Neuronal stem cell (in vitro differentiated cells): Measurements from ENCODE around the gene KRTAP25-1.

ENCODE experiments used
- DNase-seq: peaks from one replicate; pipeline ENCODE4 v3.0.0-alpha.2; 2013; ENCODE audit warnings: low spot score
- H2AFZ ChIP-seq: one replicate; pipeline ENCODE4 v1.6.1; 2013; ENCODE audit warnings: mild to moderate bottlenecking, low read length, inconsistent platforms
- H2AK5ac ChIP-seq: 2 replicates; pipeline ENCODE4 v1.6.1; 2013; ENCODE audit warnings: low read depth, mild to moderate bottlenecking, inconsistent platforms, low read length, moderate library complexity, mixed read lengths
- H2BK120ac ChIP-seq: 2 replicates; pipeline ENCODE4 v1.6.1; 2013; ENCODE audit warnings: low read depth, mild to moderate bottlenecking, inconsistent platforms, low read length, moderate library complexity, mixed read lengths
- H2BK12ac ChIP-seq: one replicate; pipeline ENCODE4 v1.6.1; 2013; ENCODE audit warnings: low read length, inconsistent platforms
- H2BK15ac ChIP-seq: 2 replicates; pipeline ENCODE4 v1.6.1; 2013; ENCODE audit warnings: mild to moderate bottlenecking, low read length, inconsistent platforms, mixed read lengths
- H2BK5ac ChIP-seq: one replicate; pipeline ENCODE4 v1.6.1; 2013; ENCODE audit warnings: inconsistent platforms, mild to moderate bottlenecking, low read length, moderate library complexity
- H3K14ac ChIP-seq: one replicate; pipeline ENCODE4 v1.6.1; 2013; ENCODE audit warnings: low read length, inconsistent platforms
- H3K18ac ChIP-seq: 2 replicates; pipeline ENCODE4 v1.6.1; 2013; ENCODE audit warnings: low read length, inconsistent platforms
- H3K23ac ChIP-seq: 2 replicates; pipeline ENCODE4 v1.6.1; 2013; ENCODE audit warnings: low read depth, mild to moderate bottlenecking, mixed read lengths, low read length, inconsistent platforms; ENCODE audit not compliant: poor library complexity
- H3K27ac ChIP-seq: replicated peaks from 3 replicates; pipeline ENCODE4 v1.5.1; 2013; ENCODE audit warnings: low read length, inconsistent platforms
- H3K27me3 ChIP-seq, 3 experiments: 2 replicates each; pipeline ENCODE4 v1.6.1; 2013; ENCODE audit warnings: low read length in 3 of 3, mild to moderate bottlenecking in 2 of 3, inconsistent platforms in 1 of 3, low read depth in 1 of 3, mixed read lengths in 1 of 3, moderate library complexity in 1 of 3; ENCODE audit not compliant: control insufficient read depth in 3 of 3, insufficient read depth in 3 of 3
- H3K36me3 ChIP-seq, 2 donors: replicated peaks in 1 of 2; 2 replicates each; pipeline ENCODE4 v1.6.1; 2013; ENCODE audit warnings: low read length in 2 of 2; ENCODE audit not compliant: control insufficient read depth in 2 of 2, insufficient read depth in 2 of 2
- H3K4ac ChIP-seq: 2 replicates; pipeline ENCODE4 v1.6.1; 2013; ENCODE audit warnings: inconsistent platforms, mild to moderate bottlenecking, low read length, moderate library complexity
- H3K4me1 ChIP-seq, 2 donors: 1 replicate in 1 of 2; 2 replicates in 1 of 2; pipeline ENCODE4 v1.6.1; 2013; ENCODE audit warnings: low read length in 2 of 2, low read depth in 1 of 2; ENCODE audit not compliant: control insufficient read depth in 2 of 2, insufficient read depth in 1 of 2
- H3K4me2 ChIP-seq: one replicate; pipeline ENCODE4 v1.6.1; 2013; ENCODE audit warnings: mild to moderate bottlenecking, low read length, inconsistent platforms; ENCODE audit not compliant: insufficient read depth, poor library complexity, severe bottlenecking
- H3K4me3 ChIP-seq, 2 donors: 2 replicates each; pipeline ENCODE4 v1.5.1; 2013; ENCODE audit warnings: low read length in 2 of 2, mild to moderate bottlenecking in 2 of 2, inconsistent platforms in 1 of 2, moderate library complexity in 1 of 2
- H3K79me1 ChIP-seq: one replicate; pipeline ENCODE4 v1.6.1; 2013; ENCODE audit warnings: low read depth, mild to moderate bottlenecking, inconsistent platforms, low read length, moderate library complexity
- H3K9ac ChIP-seq: one replicate; pipeline ENCODE4 v1.6.1; 2013; ENCODE audit warnings: mild to moderate bottlenecking, low read depth, low read length, inconsistent platforms; ENCODE audit not compliant: poor library complexity
- H3K9me3 ChIP-seq, 2 donors: replicated peaks in 1 of 2; 2 replicates each; pipeline versions ENCODE3 to v1.6.1; 2013; ENCODE audit warnings: low read length in 2 of 2, mild to moderate bottlenecking in 2 of 2, inconsistent platforms in 1 of 2, low read depth in 1 of 2, mixed read lengths in 1 of 2, moderate library complexity in 1 of 2; ENCODE audit not compliant: control insufficient read depth in 2 of 2, insufficient read depth in 1 of 2
- H4K8ac ChIP-seq: one replicate; pipeline ENCODE4 v1.6.1; 2013; ENCODE audit warnings: low read depth, mild to moderate bottlenecking, inconsistent platforms, low read length, moderate library complexity
- H4K91ac ChIP-seq: one replicate; pipeline ENCODE4 v1.6.1; 2013; ENCODE audit warnings: low read length, low read depth, mild to moderate bottlenecking, inconsistent platforms; ENCODE audit not compliant: poor library complexity
- WGBS, 2 donors: extraction: QIAGEN DNeasy Blood & Tissue Kit; methylation state at CpG; one replicate each; pipeline ENCODE4 v1.1.7; 2013; ENCODE audit warnings: missing lambda C conversion rate in 2 of 2, mixed read lengths in 1 of 2; ENCODE audit not compliant: insufficient read length in 2 of 2, insufficient replicate concordance in 1 of 2; ENCODE audit errors: extremely low coverage in 2 of 2; 5-methylcytosine and 5-hydroxymethylcytosine counted together

KRTAP25-1 gene

GRCh38 chr21:30336596-30336995, 47.3 kb upstream of the KRTAP25-1 start:
- H3K27me3 ChIP-seq: no peaks in the 10 kb centered on the region
- H3K4me1 ChIP-seq: no peaks in the 10 kb centered on the region
- no peak overlapping the region for H2BK120ac ChIP-seq
- H3K23ac ChIP-seq: no peak overlapping the region
- H3K4me3 ChIP-seq: no peak overlapping the region
- H4K91ac ChIP-seq: no peak overlapping the region
- no peak overlapping the region for H3K27ac ChIP-seq
- H3K4me2 ChIP-seq: no peak overlapping the region
- no peak overlapping the region for H4K8ac ChIP-seq
- no peak overlapping the region for H2AFZ ChIP-seq
- no peak overlapping the region for H3K14ac ChIP-seq
- WGBS, 2 donors: no CpG with 5 or more reads among the region's 2 CpGs
- H3K9ac ChIP-seq: no peak overlapping the region
- DNase-seq: no peak
- no peaks in the 10 kb centered on the region for H3K9me3 ChIP-seq
- no peak overlapping the region for H2BK12ac ChIP-seq
- no peaks in the 10 kb centered on the region for H3K79me1 ChIP-seq
- no peaks in the 10 kb centered on the region for H3K36me3 ChIP-seq
- H2BK5ac ChIP-seq: no peak overlapping the region
- no peak overlapping the region for H2AK5ac ChIP-seq
- no peak overlapping the region for H2BK15ac ChIP-seq
- H3K18ac ChIP-seq: no peak overlapping the region
- no peak overlapping the region for H3K4ac ChIP-seq

- Histone ChIP-seq H2AFZ (no peak overlapping the region), H3K4me3 (no peak overlapping the region), H3K4ac (no peak overlapping the region), H3K9me3 (no peaks in the 10 kb centered on the region), H2AK5ac (no peak overlapping the region), H2BK120ac (no peak overlapping the region), H3K4me2 (no peak overlapping the region), H3K27me3 (no peaks in the 10 kb centered on the region), H3K36me3 (no peaks in the 10 kb centered on the region), H4K91ac (no peak overlapping the region), H2BK5ac (no peak overlapping the region), H3K18ac (no peak overlapping the region), H3K14ac (no peak overlapping the region), H3K27ac (no peak overlapping the region), H3K9ac (no peak overlapping the region), H2BK15ac (no peak overlapping the region), H3K4me1 (no peaks in the 10 kb centered on the region), H4K8ac (no peak overlapping the region), H2BK12ac (no peak overlapping the region), H3K23ac (no peak overlapping the region), H3K79me1 (no peaks in the 10 kb centered on the region)
- no CpG with 5 or more reads among the region's 3 CpGs for WGBS, 2 donors
- DNase-seq: no peak
These were observed 44.4 kb upstream of the KRTAP25-1 start for GRCh38 chr21:30333736-30334135.

- no peak overlapping the region for H4K91ac ChIP-seq
These were observed 43.4 kb upstream of the KRTAP25-1 start for GRCh38 chr21:30332681-30333080.

DNA sequence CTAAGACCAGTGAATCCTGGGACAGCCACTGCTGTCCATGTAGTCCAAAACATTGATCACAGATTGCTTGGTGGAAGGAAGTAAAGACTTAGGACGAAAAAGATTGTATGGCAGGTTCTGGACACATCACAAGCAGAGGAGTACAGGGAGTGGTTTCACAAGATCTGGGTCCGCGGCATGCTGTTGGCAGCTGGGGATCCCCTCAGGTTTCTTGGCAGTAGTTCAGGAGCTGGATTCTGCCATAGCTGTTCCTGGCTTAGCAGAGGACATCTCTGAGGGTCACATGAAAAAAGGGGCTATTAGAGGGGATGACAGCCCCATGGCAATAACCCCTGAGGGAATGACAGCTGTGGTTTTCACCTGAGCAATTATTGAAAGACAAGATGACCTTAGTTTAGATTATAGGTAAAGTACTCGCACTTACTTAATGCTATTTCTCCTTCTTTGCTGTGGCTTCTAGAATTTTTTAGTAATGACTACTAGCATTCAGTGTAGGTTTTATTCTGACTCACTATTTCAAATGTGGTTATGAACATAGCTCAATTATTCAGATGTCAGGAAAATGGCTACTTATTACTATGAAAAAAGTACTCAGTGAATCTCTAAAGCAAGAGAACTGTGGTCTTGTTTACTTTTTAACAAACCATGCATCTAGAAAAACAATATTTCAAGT, 40.0 kb upstream of the KRTAP25-1 start:
- H3K14ac ChIP-seq: no peak overlapping the region
- no peak overlapping the region for H2BK12ac ChIP-seq
- H2AK5ac ChIP-seq: no peak overlapping the region
- no peaks in the 10 kb centered on the region for H3K36me3 ChIP-seq
- no peaks in the 10 kb centered on the region for H3K27me3 ChIP-seq
- no peak overlapping the region for H3K4ac ChIP-seq
- DNase-seq: no peak
- no peak overlapping the region for H4K8ac ChIP-seq
- H3K9ac ChIP-seq: no peak overlapping the region
- H3K27ac ChIP-seq: no peak overlapping the region
- WGBS, 2 donors: no CpG with 5 or more reads among the region's 4 CpGs
- H3K18ac ChIP-seq: no peak overlapping the region
- no peaks in the 10 kb centered on the region for H3K79me1 ChIP-seq
- H2AFZ ChIP-seq: no peak overlapping the region
- H2BK15ac ChIP-seq: no peak overlapping the region
- no peaks in the 10 kb centered on the region for H3K4me1 ChIP-seq
- no peak overlapping the region for H4K91ac ChIP-seq
- no peak overlapping the region for H3K4me2 ChIP-seq
- H3K4me3 ChIP-seq: no peak overlapping the region
- H3K9me3 ChIP-seq: peaks cover 0 to 2% of the 10 kb centered on the region in 2 donors
- no peak overlapping the region for H2BK120ac ChIP-seq
- no peak overlapping the region for H2BK5ac ChIP-seq
- no peak overlapping the region for H3K23ac ChIP-seq

More at GRCh38 chr21:30332681-30333080, 43.4 kb upstream of the KRTAP25-1 start:
- Histone ChIP-seq H3K36me3 (no peaks in the 10 kb centered on the region), H3K4ac (no peak overlapping the region), H3K4me3 (no peak overlapping the region), H4K8ac (no peak overlapping the region), H3K14ac (no peak overlapping the region), H3K27me3 (no peaks in the 10 kb centered on the region), H2BK15ac (no peak overlapping the region), H3K4me2 (no peak overlapping the region), H2AK5ac (no peak overlapping the region), H3K79me1 (no peaks in the 10 kb centered on the region), H3K23ac (no peak overlapping the region), H2BK12ac (no peak overlapping the region), H3K9me3 (no peaks in the 10 kb centered on the region), H3K18ac (no peak overlapping the region), H2AFZ (no peak overlapping the region), H2BK120ac (no peak overlapping the region), H3K9ac (no peak overlapping the region), H2BK5ac (no peak overlapping the region), H3K4me1 (no peaks in the 10 kb centered on the region), H3K27ac (no peak overlapping the region)
- no CpG with 5 or more reads among the region's 2 CpGs for WGBS, 2 donors
- DNase-seq: no peak
